Measurements from ENCODE around the gene TBPL1. TPM values are rescaled to one million over a fixed set of nuclear protein-coding genes. Genes with fewer than 3 reads are reported as not detected.

The TBPL1 gene
- total RNA-seq, result 10 to 100 TPM in 1 of 4 donors, 1 to 10 TPM in 3; 4.0 to 35.5 (median 6.6) TPM

DNA sequence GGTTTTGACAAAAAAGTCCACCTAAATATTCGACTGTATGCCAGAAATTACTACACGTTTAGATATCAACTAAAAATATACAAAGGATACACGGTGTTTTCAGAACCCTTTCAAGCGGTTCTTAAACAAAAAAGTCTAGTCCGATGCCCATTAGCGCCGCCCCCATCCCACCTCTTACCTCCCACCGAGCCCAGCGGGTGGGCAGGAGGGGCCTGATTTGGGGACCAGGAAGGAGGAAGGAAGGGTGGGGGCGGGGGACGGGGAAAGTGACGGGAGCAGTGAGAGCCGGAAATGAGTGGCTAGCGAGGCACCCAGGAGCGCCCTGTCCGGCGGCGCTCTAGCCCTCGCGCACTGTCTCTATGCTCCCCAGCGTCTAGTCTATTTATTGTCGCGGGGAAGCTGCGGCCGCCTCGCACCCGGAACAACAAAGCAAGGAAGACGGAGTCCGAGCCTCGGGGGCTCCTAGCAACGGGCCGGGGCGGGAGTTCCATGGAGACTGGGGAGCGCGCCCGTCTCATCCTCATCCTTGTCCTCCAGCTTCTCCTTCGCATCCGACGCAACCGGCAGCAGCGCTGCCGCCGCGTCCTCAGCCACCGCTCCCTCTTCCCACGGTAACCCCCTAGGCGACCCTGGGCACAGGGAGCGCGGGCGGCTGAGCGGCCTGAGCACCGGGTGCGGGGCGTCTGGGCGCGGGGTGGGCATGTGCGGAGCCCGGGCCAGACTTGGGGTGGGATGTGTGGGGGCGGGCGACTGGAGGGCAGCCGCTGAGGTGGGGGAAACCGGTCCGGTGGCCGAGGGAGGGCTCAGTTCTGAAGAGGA lies at the start of gene TBPL1:
TBPL1 (plus strand) TSS at position 410 of the 819 bp plus-strand sequence. CDS start 26,902 bp downstream, outside the sequence.
- H3K9me3 ChIP-seq, result no peaks in the 10 kb centered on the region
- H3K27me3 ChIP-seq, result no peaks in the 10 kb centered on the region
- peak; percentile 91 to 97 (median 96) for DNase-seq
- no peaks in the 10 kb centered on the region for H3K36me3 ChIP-seq
- peak within 1 kb of the TSS; percentile 88 to 97 (median 92) for H3K27ac ChIP-seq
- peaks cover 0 to 26% (median 0%) of the 10 kb centered on the region in 4 donors for H3K4me1 ChIP-seq
- peak within 1 kb of the TSS; percentile 65 to 99 (median 90) for H3K4me3 ChIP-seq
- TF ChIP-seq, protein P1, sequence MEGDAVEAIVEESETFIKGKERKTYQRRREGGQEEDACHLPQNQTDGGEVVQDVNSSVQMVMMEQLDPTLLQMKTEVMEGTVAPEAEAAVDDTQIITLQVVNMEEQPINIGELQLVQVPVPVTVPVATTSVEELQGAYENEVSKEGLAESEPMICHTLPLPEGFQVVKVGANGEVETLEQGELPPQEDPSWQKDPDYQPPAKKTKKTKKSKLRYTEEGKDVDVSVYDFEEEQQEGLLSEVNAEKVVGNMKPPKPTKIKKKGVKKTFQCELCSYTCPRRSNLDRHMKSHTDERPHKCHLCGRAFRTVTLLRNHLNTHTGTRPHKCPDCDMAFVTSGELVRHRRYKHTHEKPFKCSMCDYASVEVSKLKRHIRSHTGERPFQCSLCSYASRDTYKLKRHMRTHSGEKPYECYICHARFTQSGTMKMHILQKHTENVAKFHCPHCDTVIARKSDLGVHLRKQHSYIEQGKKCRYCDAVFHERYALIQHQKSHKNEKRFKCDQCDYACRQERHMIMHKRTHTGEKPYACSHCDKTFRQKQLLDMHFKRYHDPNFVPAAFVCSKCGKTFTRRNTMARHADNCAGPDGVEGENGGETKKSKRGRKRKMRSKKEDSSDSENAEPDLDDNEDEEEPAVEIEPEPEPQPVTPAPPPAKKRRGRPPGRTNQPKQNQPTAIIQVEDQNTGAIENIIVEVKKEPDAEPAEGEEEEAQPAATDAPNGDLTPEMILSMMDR (IDR thresholded peaks at IDR 0.05), result no peak
- peak; percentile 36 to 65 for TF ChIP-seq POLR2A (IDR thresholded peaks at IDR 0.05)

DNA sequence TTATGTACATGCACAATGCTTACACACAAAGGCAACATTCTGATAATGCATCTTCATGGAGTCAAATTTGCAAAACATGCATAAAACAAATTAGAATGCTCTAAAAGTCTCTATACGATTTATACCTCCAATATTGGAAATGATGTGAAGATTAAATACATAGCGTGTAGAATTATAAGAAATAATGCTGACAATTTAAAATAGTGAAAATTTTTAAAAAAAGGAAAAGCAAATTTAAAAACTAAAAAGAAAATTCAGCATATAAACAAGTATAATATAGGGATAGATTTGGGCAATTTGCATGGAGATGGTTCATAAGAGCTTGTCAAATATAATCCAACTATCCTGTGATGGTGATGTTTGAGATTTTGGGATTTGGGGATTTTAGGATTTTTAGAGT lies 49.2 kb upstream of the TBPL1 start:
- no peak overlapping the region for H3K4me3 ChIP-seq
- no peaks in the 10 kb centered on the region for H3K36me3 ChIP-seq
- TF ChIP-seq, protein P1 (IDR thresholded peaks at IDR 0.05), result no peak
- no peak for TF ChIP-seq POLR2A (IDR thresholded peaks at IDR 0.05)
- no peaks in the 10 kb centered on the region for H3K9me3 ChIP-seq
- no peak overlapping the region for H3K27ac ChIP-seq
- no peaks in the 10 kb centered on the region for H3K27me3 ChIP-seq
- no peak for DNase-seq
- H3K4me1 ChIP-seq, result no peaks in the 10 kb centered on the region

DNA sequence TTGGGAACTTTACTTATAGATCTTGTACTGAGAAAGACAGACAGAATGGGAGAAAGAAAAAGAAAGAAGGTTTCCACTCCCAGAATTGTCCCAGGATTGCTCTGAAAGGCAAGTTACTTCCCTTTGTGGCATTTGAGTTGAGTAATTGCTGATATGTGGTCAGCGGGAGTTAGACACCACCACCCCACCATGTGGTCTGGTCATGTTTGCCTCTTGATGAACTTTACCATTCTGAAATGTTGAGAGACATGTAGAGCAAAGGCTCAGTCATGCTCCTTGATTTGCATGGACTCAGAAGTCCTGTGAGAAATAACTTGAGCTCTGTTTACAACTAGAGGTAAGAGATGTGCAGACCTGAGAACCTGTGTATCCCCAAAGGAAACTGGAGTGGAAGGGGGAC lies 47.0 kb upstream of the TBPL1 start:
- DNase-seq, result no peak
- no peaks in the 10 kb centered on the region for H3K9me3 ChIP-seq
- no peaks in the 10 kb centered on the region for H3K36me3 ChIP-seq
- no peak overlapping the region for H3K4me3 ChIP-seq
- H3K27me3 ChIP-seq, result no peaks in the 10 kb centered on the region
- no peaks in the 10 kb centered on the region for H3K4me1 ChIP-seq
- TF ChIP-seq POLR2A (IDR thresholded peaks at IDR 0.05), result no peak
- TF ChIP-seq, protein P1 (IDR thresholded peaks at IDR 0.05), result no peak
- H3K27ac ChIP-seq, result no peak overlapping the region

- TF ChIP-seq, protein P1 (IDR thresholded peaks at IDR 0.05), result peak; percentile 47 to 90 (median 82)
- no peak for TF ChIP-seq POLR2A (IDR thresholded peaks at IDR 0.05)
- Histone ChIP-seq H3K27ac (peak overlapping the region in 1 of 4 donors; percentile 12), H3K4me3 (peak overlapping the region in 1 of 4 donors; percentile 15), H3K9me3 (no peaks in the 10 kb centered on the region), H3K4me1 (no peaks in the 10 kb centered on the region), H3K36me3 (no peaks in the 10 kb centered on the region), H3K27me3 (no peaks in the 10 kb centered on the region)
- DNase-seq, result peak; percentile 80 to 96 (median 91)
Observed at GRCh38 chr6:133916650-133917151, 36.3 kb upstream of the TBPL1 start.

GRCh38 chr6:133917781-133918180 lies 35.2 kb upstream of the TBPL1 start:
- H3K36me3 ChIP-seq, result no peaks in the 10 kb centered on the region
- no peak for DNase-seq
- H3K4me1 ChIP-seq, result no peaks in the 10 kb centered on the region
- no peaks in the 10 kb centered on the region for H3K27me3 ChIP-seq
- no peaks in the 10 kb centered on the region for H3K9me3 ChIP-seq
- H3K4me3 ChIP-seq, result no peak overlapping the region
- H3K27ac ChIP-seq, result no peak overlapping the region
- TF ChIP-seq POLR2A (IDR thresholded peaks at IDR 0.05), result no peak
- TF ChIP-seq, protein P1 (IDR thresholded peaks at IDR 0.05), result no peak
